COLO668 (cell line): Measurements from ENCODE around the gene OR4M1.
"Not testable (repeated sequence)": the region's sequence is repeated elsewhere in the genome, so short reads cannot be mapped to it uniquely, and the experiment has no call there.

Experiments used
- DNase-seq: peaks from one replicate; lab custom pipeline; 2025; ENCODE audit not compliant: unreplicated experiment; lab: John Stamatoyannopoulos, UW

Gene OR4M1

GRCh38 chr14:19821016-19821415 lies 47.7 kb downstream of the OR4M1 start:
- not testable (repeated sequence) for DNase-seq

- DNase-seq: no peak
Measured at GRCh38 chr14:19823178-19823577, 49.9 kb downstream of the OR4M1 start.

DNA sequence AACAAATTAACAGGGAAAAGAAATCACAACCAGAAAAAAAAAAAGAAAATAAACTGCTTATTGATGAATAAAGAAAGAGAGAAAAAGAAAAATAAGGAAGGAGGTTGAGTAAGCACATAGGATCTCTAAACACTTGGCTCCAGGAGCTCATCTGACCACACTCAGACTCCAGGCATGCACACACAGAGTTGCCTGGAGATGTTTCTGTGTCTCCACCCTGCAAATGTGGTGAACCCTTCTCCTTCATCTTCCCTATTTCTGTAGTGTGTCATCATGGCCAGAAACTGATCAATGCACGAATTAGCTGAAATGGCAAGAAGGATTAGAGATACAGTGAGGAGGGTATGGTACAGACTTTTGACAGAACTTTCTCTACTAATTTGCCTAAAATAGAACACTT lies 50.5 kb downstream of the OR4M1 start:
- DNase-seq: no peak

GRCh38 chr14:19827626-19828244 lies 54.4 kb downstream of the OR4M1 start:
- not testable (repeated sequence) for DNase-seq

DNA sequence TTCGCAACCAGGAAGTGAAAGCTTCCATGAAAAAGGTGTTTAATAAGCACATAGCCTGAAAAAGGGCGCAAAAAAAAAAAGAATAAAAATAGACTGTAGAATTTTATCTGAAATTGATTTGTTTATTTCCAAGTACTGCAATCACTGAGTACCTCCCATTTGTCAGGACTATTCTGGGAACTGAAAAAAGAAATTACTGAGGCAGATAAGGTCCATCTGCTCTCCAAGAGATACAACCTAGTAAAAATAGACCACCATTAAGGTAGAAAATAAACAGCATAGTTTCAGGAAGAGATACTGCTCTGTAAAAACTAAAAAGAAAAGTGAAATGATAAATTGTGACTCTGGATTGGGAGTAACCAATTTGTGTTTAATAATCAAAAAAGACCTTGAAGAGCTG lies 55.0 kb downstream of the OR4M1 start:
- DNase-seq: no peak
